HG03575 (cell line): ENCODE measurements around the gene KCNMB1.
A peak's percentile ranks its signal among the peaks of the same experiment; 100 is the strongest.

Experiments
- ATAC-seq: cut with Tn5 transposase; IDR thresholded peaks from one replicate; pipeline ENCODE4 v1.9.1; 2021; ENCODE audit not compliant: unreplicated experiment, insufficient number of reproducible peaks, low FRiP score; ENCODE audit errors: extremely low read depth

Gene KCNMB1

GRCh38 chr5:170353011-170353761, 36.0 kb downstream of the KCNMB1 start:
- ATAC-seq: no peak

DNA sequence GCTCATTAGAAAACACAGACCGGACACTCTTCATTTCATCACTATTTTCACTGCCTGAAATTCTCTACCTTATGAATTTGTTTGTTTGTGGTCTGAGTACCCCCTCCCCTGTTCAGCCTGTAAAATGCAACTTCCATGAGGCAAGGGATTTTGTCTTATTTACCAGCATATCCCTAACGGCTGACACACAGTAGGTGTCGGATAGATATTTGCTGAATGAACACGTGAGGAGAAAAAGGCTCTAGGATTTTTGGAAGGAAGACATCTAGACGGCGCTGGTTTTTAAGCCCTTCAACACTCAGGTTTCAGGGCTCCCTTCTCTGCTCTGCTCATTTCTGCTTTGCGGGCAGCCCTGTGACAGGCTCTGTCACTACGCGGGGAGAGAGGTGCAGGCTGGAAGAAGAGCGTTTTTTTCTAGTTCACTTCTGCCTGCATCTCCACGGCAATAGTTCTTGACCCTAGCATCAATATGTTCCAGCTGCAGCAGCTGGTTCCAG, 41.0 kb downstream of the KCNMB1 start:
- no peak for ATAC-seq

DNA sequence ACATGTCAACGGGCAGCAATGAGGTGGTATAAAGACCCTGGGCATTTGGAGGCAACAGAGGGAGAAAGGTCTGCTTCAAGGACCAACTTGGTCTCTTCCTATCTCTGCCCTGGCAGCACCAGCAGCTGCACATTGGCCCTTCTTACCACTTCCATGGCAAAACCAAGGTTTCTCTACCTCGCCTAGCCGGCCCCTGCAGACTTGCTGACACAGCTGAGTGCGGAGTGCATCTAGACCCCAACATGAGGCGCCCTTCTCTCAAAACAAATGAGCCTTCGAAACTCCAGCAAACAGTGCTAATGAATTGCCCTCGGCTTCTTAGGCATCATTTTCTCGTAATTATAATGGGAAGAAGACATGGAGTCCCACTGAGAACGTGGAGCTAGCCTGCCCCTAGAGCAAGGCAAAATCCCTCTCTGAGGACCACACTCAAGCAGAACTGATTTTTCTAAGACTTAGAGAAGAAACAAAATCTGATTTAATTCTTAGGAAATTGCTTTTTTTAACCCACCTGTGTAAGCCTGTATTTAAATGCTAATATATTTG, 42.1 kb downstream of the KCNMB1 start:
- ATAC-seq: no peak

DNA sequence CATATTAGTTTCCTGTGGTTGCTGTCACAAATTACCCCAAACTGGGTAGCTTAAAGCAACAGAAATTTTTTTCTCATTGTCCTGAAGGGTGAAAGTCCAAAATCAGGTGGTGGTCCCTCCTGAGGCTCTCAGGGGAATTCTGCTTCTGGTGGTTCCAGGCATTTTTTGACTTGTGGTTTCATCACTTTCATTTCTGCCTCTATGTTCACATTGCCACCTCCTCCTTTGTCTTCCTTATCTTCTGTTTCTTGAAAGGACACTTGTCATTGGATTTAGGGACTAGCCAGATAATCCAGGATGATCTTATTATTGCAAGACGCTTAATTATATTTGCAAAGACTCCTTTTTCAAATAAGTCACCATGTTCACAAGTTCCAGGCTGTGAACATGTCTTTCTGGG, 43.2 kb downstream of the KCNMB1 start:
- no peak for ATAC-seq

- no peak for ATAC-seq
These were observed 46.0 kb downstream of the KCNMB1 start for GRCh38 chr5:170343177-170343576.

DNA sequence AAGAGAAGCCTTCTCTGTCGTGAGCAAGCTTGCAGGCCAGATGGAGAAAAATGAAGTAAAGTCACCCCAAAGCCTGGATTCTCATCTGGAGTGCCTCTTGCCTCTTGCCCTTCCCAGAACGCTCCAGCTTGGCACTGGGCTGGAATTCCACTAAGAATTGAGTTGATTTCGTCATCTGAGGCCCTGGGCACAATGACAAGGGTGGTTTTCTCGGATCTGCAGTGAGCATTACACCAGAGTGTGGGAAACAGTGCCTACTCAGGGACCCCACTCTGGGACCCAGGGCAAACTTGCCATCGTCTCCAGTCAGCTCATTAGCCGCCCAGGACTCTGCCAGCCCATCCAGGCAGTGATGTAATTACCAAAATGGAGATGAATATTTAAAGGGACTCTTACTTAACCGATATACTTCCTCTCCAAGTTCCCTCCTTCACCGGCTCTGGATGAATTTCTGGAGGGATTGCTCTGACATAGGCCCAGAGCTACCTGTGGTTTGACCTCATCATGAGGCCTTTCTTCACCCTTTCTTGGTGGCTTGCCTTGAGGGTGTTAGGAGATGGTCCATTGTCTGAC, 46.9 kb downstream of the KCNMB1 start:
- no peak for ATAC-seq

DNA sequence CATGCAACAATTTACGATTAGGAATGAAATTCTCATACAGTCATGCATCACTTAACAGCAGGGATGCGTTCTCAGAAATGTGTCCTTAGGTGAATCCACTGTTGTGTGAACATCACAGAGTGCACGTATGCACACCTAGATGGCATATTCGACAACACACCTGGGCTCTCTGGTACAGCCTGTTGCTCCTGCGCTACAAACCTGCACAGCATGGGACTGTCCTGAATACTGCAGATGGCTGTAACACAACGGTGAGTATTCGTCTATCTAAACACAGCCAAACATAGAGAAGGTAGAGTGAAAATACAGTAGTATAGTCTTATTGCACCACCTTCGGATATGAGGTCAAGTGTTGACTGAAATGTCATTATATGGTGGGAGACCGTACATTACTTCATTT, 47.6 kb downstream of the KCNMB1 start:
- ATAC-seq: no peak

GRCh38 chr5:170339780-170340167, 49.4 kb downstream of the KCNMB1 start:
- ATAC-seq: no peak

DNA sequence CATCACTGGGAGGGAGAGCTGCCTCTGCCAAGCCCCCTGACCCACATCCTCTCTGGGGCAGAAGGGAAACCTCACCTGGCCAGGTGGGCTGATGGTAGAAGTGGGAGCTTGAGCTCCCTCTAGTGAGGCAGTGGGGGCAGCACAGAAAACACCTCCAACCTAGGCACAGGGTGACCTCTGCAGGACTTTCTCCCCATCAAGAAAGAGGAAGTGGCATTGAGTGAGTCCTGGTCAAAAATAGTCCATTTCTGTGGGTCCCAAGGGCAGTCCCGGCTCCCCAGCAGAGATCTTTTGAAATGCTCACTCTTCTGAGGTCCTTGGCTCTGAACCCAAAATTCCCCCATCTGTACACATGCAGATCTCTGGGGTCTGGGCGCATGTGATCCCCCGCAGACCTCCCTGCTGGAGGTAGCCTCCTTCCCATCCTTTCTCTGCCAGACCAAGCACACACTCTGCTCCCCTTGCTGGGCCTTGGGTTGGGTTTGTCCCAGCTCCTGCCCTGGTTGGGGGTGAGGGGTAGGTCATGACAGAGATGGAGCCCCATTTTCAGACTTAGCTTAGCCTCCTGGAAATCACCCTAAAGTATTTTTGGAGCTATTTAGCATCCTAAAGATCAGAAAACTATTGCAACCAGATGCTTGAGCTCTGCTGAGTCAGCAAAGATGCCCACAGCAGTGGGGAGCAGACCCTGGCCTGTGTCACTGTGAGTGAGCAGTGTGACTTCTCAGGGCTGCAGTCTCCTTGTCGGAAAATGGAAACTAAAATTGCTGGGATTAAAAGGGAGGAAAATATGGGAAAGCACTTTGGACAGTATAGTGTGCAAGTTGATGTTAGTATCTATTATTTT, 50.0 kb downstream of the KCNMB1 start:
- peak; percentile 68 for ATAC-seq

- no peak for ATAC-seq
These were observed 50.9 kb downstream of the KCNMB1 start for GRCh38 chr5:170338291-170338690.

DNA sequence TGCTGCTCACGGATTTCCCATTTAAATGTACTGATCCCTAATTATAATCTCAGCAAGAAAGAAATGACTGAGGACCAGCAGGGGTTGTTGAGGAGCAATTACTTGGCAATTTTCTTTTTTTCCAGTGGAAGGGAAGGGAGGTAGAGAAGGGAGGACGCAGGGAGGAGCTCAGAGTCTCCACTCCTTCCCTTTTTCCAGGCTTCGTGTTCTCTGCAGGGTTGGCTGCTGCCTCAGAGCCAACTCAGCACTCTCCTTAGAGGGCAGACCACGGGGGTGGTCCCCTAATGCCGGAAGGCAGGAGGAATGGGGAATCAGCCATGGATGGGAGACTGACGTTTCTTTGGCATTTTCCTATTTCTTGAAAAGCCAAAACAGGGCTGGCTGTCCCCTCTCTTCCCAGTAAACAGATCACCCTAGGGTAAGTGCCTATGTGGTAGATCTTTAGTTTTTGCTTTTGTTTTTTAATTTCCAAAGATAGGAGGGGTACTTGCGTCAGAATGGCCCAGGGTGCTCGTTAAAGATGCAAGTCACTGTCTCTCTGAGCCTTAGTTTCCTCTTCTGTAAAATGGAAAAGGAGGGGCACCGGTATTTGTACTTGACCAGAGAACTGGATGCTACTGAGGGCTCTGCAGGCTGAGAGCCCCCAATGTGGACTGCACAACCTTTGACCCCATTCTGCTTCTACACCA, 52.0 kb downstream of the KCNMB1 start:
- no peak for ATAC-seq

DNA sequence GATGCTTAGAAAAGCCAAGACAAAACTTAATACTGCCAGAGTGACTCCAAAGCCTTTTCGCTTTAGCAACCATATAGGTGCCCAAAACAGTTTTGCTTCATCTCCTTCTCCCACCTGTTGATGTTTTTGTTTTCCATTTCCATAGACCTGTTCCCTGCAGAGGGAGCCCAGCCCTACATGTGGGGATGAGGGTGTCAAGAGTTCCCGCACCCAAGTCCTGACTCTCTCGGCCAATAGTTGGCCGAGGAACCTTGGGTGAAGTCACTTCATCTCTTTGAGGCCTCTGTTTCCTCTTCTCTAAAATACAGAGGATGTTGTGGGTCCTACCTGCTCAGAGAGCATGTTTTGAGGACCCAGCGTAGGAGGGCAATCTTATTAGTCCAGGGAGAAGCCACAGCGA, 53.1 kb downstream of the KCNMB1 start:
- no peak for ATAC-seq

DNA sequence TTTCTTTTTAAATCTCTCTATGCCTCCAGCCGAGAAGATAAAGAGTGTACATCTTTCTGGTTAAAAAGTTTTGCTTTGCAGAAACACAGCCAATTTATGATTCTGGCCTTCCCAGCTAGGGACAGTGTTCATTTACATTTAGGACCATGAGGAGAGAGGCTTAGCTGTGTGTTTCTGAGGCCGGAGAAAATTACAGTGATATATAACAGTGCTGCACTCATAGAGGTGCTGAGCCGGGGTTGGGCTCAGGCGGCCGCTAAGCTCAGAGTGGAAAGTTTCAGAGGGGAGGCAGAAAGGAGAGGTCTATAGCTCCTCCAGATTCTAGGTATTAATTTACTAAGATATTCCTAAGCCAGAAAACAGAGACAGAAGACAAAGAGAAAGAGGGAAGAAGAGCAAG, 54.5 kb downstream of the KCNMB1 start:
- ATAC-seq: no peak

GRCh38 chr5:170333161-170333910, 55.8 kb downstream of the KCNMB1 start:
- peak; percentile 28 for ATAC-seq

GRCh38 chr5:170332058-170332457, 57.1 kb downstream of the KCNMB1 start:
- ATAC-seq: no peak

GRCh38 chr5:170330568-170331054, 58.6 kb downstream of the KCNMB1 start:
- ATAC-seq: no peak

DNA sequence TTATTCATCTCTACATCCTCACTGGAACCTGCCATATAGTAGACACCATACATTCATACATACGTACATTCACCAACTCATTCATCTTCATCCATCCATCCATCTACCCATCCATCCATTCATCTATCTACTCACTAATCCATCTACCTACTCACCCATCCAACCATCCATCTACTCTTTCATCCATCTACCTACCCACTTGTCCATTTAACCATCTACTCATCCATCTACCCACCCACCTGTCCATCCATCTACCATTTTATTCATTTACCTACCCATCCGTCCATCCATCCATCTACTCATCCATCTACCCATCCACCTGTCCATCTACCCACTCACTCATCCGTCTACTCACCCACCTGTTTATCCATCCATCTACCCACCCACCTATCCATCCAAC, 59.6 kb downstream of the KCNMB1 start:
- ATAC-seq: no peak

GRCh38 chr5:170327829-170328228, 61.3 kb downstream of the KCNMB1 start:
- ATAC-seq: no peak
